Stimulated activated CD4-positive, alpha-beta T cell treated with anti-CD3 and anti-CD28 coated beads, TNF-alpha, amount 100 ng/mL, for 1 hour (primary cell): ENCODE measurements around the gene TIGAR.

ENCODE experiments used
- DNase-seq, 3 donors: peaks; one replicate each; pipeline ENCODE4 v3.0.0-alpha.2; 2020; ENCODE audit warnings: low read depth in 3 of 3, low spot score in 1 of 3

Gene TIGAR, protein sequence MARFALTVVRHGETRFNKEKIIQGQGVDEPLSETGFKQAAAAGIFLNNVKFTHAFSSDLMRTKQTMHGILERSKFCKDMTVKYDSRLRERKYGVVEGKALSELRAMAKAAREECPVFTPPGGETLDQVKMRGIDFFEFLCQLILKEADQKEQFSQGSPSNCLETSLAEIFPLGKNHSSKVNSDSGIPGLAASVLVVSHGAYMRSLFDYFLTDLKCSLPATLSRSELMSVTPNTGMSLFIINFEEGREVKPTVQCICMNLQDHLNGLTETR

DNA sequence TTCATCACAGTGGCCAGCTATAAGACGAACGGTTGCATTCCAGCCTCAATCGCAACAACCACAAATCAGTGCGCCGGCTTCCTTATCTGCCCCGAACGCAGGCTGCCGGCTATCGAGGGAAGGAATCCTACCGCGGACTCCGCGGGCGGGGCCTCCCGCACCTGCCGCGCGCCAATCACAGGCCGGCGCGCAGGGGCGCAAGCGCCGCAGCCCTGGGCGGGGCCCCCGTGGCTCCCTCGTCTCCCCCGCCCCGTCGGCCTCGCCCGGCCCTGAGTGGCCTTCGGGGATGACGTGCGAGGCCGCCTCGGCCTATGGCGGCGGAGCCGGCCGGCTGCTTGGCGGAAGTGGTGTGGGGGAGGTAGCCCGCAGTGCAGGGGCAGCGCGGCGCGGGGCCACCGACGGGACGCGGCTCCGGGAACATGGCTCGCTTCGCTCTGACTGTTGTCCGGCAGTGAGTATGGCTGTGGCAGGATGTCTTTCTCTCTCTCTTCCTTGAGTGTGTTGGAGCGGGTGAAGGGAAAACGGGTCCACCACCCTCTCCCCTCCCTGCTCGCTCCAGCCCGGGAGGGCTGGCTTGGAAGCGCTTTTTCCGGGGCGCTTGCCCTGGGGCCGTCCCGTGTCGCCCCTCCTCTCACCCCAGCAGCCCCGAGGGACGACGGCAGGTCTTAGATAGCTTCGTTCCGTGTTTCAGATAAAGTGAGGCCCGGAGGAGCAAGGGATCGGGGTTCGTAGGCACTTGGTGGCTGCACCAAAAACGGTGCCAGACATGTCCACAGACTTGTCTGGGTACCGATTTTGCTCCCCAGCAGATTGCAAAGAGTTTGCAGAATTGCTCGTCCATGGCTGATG lies at the start of gene TIGAR:
Gene TIGAR, plus strand, starts transcription at position 361 of the 849 bp plus-strand sequence. Its CDS starts 59 bp downstream, at position 420.
- DNase-seq: peak; percentile 67 to 83 (median 83)

DNA sequence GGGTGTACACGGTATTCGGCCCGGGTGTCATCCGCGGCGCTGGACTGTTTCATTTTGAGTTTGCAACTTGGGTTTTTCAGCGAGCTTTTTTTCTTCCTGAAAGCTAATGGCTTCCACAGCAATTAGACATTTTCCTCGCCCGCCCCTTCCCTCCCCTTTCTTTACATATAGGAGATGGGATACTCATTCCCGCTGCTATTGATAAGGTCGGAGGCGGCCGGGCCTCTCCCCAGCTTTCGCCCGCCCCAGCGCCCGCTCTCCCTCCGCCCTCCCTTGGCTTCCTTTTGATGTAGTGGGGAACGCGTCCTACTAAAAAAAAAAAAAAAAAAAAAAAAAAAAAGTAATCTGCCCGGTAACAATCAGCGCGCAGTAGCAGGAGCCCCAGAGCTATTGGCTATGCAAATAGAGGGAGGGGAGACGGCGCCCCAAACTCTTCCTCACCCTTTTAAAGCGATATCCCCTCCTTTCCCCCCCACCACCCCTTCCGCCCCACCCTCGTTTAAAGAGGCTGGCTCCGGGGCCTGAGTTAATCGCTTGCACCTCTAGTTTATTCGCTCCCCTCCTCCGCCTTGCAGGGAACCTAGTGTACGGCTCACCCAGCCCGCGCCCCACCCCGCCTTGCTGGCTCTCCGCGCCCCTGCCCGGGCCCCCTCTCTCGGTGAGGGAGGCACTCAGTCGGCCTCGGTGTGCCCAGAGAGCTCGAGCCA lies 49.1 kb upstream of the TIGAR start:
- peak; percentile 69 to 77 (median 76) for DNase-seq

DNA sequence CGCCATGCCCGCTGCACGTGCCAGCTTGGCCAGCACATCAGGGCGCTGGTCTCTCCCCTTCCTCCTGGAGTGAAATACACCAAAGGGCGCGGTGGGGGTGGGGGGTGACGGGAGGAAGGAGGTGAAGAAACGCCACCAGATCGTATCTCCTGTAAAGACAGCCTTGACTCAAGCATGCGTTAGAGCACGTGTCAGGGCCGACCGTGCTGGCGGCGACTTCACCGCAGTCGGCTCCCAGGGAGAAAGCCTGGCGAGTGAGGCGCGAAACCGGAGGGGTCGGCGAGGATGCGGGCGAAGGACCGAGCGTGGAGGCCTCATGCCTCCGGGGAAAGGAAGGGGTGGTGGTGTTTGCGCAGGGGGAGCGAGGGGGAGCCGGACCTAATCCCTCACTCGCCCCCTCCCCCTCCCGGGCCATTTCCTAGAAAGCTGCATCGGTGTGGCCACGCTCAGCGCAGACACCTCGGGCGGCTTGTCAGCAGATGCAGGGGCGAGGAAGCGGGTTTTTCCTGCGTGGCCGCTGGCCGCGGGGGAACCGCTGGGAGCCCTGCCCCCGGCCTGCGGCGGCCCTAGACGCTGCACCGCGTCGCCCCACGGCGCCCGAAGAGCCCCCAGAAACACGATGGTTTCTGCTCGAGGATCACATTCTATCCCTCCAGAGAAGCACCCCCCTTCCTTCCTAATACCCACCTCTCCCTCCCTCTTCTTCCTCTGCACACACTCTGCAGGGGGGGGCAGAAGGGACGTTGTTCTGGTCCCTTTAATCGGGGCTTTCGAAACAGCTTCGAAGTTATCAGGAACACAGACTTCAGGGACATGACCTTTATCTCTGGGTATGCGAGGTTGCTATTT lies 48.4 kb upstream of the TIGAR start:
- peak in 1 of 3 donors; percentile 59 for DNase-seq

DNA sequence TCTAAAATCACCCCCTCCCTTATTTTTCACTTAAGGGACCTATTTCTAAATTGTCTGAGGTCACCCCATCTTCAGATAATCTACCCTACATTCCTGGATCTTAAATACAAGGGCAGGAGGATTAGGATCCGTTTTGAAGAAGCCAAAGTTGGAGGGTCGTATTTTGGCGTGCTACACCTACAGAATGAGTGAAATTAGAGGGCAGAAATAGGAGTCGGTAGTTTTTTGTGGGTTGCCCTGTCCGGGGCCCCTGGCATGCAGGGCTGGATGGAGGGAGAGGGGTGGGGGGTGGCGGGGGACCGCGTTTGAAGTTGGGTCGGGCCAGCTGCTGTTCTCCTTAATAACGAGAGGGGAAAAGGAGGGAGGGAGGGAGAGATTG lies 47.8 kb upstream of the TIGAR start:
- DNase-seq: no peak

DNA sequence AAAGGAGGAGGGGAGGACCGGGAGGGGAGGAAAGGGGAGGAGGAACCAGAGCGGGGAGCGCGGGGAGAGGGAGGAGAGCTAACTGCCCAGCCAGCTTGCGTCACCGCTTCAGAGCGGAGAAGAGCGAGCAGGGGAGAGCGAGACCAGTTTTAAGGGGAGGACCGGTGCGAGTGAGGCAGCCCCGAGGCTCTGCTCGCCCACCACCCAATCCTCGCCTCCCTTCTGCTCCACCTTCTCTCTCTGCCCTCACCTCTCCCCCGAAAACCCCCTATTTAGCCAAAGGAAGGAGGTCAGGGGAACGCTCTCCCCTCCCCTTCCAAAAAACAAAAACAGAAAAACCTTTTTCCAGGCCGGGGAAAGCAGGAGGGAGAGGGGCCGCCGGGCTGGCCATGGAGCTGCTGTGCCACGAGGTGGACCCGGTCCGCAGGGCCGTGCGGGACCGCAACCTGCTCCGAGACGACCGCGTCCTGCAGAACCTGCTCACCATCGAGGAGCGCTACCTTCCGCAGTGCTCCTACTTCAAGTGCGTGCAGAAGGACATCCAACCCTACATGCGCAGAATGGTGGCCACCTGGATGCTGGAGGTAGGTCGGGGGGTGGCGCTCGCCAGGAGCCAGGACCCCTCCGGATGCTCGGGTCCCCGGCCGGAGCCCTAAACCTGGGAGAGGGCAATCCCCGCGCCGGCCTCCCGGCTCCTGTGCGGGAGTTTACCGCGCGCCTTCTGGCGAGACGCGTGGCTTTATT lies 47.2 kb upstream of the TIGAR start, which contains the start of gene CCND2:
Gene CCND2, plus strand, starts transcription at position 111 of the 744 bp plus-strand sequence. Its CDS starts 279 bp downstream, at position 390.
- peak in 1 of 3 donors; percentile 68 for DNase-seq

DNA sequence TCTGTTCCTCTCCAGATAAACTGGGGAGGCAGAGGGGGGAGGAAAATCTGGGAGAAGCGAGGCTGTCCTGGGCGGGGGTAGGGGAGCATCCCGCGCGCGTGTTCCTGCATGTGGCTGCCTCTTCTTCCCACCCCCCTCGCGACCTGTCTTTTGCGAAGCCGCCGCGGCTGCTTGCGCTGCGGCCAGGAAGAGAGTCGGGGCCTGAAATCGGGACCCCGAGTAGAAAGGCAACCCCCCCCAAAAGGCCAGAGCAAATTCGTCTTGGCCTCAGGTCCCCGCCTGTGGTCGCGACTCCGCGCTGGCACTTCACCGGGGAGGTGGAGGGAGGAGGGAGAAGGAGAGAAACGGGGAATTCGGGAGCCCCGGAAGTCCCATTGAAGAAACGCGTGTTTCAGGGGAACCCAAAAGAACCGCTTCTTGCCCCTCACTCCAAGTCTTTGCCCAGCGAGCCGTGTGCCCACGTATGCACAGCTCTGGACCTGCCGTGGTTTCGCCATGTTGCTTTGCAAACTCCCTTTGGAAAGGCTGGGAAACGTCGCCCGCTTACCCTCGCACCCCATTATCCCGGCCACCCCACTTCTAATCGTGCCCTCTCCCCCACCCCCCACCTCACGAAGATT lies 46.5 kb upstream of the TIGAR start:
- no peak for DNase-seq

DNA sequence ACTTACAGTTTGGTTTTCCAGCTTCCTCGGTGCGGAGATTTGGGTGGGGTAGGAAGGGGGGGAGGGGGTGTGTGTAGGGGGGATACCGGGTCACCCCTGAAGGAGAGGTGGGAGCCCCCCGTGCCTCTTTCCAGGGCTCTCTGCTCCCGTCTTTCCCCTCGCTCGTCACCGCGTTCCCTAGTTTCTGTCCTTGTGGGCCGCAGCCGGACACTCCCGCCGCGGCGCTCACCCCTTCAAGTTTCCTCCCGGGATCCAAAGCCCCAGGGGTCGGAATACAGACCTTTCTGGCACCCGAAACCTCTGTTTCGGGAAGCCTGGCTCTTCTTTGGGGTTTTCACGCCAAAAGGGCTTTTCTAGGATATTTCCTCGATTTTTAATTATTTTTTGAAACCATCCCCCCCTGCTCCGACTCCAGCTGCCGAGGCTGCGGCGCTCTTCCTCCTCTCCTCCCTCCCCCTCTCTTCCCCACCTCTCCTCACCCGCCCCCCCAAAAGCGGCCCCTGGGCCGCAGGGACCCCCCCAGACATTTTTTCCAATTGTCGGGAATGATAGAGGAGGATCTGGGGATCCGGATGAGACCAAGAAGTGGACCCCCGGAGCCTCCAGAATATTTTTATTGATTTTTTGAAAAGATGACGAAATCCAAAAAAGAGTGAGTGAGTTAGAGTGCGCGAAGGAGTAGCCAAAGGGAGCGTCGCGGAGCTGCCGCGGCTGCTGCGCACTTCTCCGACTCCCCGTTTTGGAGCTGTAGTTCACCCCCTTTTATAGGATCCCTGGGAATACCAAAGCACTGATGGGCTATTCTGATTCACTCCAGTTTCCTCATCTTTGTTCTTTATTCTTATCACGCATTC lies 45.8 kb upstream of the TIGAR start:
- DNase-seq: no peak

DNA sequence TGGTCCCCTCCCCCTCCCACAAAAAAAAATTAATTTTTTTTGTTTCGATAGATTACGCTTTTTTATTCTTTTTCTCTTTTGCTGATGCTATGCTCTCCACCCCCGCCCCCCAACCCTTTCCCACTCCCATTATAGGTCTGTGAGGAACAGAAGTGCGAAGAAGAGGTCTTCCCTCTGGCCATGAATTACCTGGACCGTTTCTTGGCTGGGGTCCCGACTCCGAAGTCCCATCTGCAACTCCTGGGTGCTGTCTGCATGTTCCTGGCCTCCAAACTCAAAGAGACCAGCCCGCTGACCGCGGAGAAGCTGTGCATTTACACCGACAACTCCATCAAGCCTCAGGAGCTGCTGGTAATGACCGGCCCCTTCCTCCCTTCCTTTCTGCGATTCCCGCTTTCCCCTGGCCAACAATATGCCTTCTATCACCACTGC lies 45.1 kb upstream of the TIGAR start:
- DNase-seq: no peak

DNA sequence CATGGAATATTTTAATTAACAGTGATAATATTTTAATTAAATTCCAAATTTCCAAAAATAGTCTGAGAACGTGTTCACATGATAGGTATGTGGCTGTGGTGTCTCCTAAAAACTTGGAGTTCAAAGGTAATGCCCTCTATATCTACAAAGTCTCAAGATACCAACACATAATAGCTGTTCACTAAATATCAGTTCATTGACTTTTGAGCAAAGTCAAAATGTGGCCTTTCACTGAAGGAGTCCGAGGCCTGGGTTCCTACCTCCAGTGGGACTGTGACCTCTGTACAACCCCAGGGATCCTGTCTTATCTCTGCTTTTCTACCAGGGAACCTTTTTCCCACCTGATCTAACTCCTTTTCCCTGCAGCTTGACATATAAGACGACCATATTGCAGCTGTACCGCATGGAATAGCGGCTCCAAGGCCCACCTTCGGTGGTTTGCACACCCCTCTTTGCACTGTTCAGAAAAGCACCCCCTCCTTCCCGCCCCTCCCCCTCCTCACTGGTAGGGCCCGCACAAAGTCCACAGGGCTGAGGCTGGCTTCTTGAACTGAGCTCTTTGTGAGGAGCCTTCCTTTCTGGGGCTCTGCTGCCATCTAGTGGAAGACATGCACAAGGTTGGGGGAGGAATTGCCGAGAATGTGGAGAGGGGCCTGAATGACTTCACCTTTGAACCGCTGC lies 44.3 kb upstream of the TIGAR start:
- DNase-seq: peak; percentile 66 to 76 (median 70)

DNA sequence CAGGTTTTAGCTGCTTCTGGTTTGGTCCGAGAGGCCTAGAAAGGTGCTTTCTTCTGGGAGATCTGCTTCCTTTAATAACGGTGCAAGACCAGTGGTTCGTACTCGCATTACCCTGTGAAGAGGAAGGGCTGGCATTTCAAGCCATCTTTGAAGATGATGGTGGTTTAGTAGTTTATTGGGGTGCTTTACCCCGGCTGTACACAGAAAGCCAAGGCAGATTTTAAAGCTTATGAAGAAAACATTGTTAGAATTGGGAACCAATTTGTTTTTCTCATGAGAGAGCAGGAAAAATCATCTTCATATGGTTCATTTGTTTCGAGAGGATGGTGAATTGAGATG lies 43.8 kb upstream of the TIGAR start:
- DNase-seq: no peak

DNA sequence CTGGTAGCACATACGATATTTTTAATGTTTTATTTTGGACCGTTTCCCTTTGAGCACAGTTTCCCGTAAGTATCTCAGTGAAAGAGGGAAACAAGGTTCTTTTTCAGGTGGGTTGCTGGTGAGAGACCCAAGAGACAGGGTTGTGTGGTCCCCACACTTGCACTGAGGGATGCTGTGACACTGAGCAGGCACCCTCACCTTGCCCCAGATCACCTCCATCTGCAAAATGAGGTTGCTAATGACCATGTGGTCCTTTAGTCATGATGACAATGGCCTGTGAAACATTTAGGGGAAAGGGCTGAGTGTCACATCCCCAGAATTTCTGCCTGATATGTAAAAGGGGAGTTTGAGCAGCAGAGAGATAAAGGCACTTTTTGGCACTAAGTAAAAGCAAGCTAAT lies 43.2 kb upstream of the TIGAR start:
- DNase-seq: no peak

DNA sequence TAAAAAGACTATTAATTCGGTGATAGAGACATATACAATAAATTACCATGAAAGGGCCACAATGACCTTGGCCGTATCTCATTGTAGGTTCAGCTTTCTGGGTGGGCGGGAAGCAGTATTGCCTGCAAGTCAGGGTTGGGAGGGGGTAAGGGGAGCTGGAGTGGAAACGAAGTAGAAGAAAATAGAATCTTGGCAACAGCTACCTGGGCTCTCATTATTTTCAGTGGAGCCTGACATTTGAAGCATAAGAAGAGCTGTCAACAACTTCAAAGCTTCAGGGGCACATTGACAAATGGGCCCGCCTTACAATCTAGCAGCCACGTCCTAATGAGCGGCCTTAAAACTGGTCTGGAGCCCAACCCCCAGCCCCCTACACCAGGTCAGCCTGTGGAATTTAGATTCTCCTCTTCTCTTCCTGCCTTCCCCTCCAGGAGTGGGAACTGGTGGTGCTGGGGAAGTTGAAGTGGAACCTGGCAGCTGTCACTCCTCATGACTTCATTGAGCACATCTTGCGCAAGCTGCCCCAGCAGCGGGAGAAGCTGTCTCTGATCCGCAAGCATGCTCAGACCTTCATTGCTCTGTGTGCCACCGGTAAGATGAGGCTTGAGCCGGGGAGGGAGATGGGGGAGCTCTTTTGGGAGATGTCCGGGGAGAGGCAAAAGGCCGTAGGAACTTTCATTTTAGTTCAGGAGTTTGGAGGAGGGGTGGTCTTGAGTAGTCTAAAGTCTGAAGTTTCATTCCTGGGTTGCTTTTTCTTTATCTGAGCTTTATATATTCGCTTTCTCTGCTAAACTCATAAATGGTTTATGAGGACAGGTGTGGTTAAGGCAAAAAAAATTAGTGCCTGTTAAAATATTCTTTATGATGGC lies 42.5 kb upstream of the TIGAR start:
- no peak for DNase-seq

DNA sequence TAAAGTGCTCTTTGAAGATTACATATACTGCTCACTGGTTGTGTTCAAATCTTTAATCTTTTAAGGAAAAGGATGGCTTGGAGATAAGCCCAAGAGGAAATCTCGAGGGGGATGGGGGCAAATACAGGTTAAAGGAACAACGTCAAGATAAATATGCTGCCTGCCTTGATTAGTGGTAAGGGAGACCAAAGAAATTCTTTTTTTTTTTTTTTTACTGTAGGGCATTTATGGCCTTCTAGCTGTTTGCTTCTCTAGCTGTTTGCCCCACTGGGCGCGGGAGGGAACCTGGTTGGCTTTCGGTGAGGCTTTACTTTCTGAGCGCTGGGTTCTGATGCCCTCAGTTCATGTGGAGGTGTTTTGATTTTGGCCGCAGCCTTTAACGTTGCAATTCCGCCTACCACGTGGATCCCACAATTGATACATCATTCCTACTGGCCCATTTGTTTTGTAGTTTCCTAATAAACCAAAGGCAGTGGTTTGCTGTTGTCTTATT lies 41.8 kb upstream of the TIGAR start:
- no peak for DNase-seq

DNA sequence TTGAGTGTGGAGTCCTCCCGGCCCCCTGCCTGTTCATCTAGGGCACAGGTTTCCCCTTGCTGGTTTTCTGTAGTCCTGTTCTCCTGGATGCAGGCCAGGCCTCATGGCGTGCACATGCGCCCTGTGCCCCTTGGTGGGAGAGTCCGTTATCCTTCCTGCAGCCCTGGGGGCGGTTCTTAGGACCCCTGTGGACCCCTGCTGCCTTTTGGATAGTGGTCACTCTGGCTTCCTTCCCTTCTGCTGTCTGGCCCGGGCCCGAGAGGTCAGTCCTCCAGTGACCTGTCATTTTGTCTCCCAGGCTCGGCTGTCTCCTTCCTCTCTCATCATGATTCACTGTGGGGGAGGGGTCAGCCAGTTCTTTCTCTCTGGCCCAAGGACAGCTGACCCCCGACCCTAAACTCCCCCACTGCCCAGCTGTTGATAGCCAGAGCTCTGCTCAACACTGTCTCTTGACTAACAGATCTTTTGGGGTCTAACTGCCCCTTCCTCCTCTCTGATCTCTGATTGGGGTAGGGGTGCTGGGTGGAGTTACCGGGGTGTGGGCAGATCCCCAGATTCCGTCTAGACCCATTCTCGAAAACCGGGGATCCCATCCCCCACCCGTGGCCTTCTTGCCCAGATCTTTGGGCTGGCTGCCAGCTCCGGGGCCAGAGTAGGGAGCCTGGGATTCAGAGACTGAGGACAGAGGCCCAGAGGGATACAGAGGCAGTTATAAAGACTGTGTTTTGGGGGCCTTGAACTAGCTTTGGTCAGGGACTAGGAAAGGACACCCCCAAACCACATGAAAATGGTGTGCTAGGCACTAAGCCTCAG lies 40.5 kb upstream of the TIGAR start:
- no peak for DNase-seq

DNA sequence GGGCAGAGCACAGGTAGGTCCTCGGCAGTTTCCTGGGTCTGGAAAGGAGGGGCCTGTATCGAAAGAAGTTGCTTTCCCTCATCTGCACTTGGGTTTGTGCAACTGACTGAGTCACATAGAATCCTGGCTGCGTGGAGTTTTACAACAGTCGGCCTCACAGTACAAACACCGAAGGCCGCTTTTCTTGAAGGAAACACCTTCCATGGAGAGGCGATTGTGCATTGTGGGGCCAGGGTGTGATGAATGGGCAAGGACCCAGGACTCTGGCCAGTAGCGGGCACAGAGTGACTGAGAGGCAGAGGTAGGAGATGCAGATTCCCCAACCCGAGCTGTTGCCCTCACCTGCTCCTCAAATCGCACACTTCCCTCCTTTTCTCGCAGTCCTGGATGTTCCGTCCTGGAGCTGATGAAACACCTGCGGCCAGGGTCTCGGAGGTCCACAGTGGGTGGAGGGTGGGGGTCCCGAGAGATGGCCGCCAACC lies 39.8 kb upstream of the TIGAR start:
- no peak for DNase-seq
